Panc1 (cell line): ENCODE measurements around the gene GALNT18.

ENCODE experiments used
- POLR2AphosphoS5 ChIP-seq: IDR thresholded peaks from 2 replicates; pipeline ENCODE4 v1.6.1; 2012; ENCODE audit warnings: mild to moderate bottlenecking, low read depth, low read length, moderate library complexity
- TF ChIP-seq, protein P1 (sequence below): fragments of 450-650 bp; IDR thresholded peaks from 2 replicates; pipeline ENCODE4 v1.5.1; 2017; ENCODE audit warnings: mild to moderate bottlenecking

GRCh38 chr11:11668781-11669180, 47.0 kb upstream of the GALNT18 start:
- TF ChIP-seq, protein P1, sequence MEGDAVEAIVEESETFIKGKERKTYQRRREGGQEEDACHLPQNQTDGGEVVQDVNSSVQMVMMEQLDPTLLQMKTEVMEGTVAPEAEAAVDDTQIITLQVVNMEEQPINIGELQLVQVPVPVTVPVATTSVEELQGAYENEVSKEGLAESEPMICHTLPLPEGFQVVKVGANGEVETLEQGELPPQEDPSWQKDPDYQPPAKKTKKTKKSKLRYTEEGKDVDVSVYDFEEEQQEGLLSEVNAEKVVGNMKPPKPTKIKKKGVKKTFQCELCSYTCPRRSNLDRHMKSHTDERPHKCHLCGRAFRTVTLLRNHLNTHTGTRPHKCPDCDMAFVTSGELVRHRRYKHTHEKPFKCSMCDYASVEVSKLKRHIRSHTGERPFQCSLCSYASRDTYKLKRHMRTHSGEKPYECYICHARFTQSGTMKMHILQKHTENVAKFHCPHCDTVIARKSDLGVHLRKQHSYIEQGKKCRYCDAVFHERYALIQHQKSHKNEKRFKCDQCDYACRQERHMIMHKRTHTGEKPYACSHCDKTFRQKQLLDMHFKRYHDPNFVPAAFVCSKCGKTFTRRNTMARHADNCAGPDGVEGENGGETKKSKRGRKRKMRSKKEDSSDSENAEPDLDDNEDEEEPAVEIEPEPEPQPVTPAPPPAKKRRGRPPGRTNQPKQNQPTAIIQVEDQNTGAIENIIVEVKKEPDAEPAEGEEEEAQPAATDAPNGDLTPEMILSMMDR, result no peak
- no peak for TF ChIP-seq POLR2AphosphoS5
